ENCODE data around the gene B4GALT3. TPM values are rescaled to one million over a fixed set of nuclear protein-coding genes. Genes with fewer than 3 reads are reported as not detected.

Gene B4GALT3
- total and polyA plus RNA-seq, 2 donors (not counting 3 experiments of a cell fraction or from before 2014, with no cell fraction given): 39.5 to 60.4 TPM

DNA sequence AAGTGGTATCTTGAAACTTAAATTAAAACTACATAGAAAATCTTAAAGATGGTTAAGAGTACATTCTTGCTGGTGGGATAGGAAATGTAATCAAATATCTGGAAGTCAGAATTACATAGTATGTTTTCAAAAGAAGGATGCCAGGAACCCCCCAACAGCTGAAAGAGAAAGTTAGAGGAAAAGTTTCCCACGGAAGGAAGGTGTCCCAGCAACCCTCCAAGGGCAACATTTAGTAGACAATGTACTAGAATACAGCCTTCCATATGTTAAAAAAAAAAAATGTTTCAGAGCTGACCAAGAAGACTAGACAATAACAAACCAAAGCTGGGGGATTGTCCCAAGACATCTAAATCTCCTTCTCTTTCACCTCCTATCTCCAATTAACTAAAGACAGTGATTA, 47.0 kb downstream of the B4GALT3 start:
- FAIRE-seq (peak; percentile 40), DNase-seq (ENCODE audit: low read depth, low spot score) (peak; percentile 71)
- no TSS peak for BruUV-seq (replicated peaks)
- peak overlapping the region; percentile 80 for H3K4me2 ChIP-seq (ENCODE audit: insufficient read depth, low read length)
- POLR2A ChIA-PET: no interaction called here
- H3K4me3 ChIP-seq (replicated peaks in 1 of 3; ENCODE audit: insufficient read depth in 1 of 3, low read depth in 1 of 3, low read length in 3 of 3): peak overlapping the region in 1 of 3 experiments; percentile 90
- dilution Hi-C loops (cut with MboI; ENCODE audit: extremely low pct_ligation_motif_present, low sequenced_read_pairs): no loop called here
- H4K20me1 ChIP-seq (replicated peaks; ENCODE audit: control insufficient read depth, extremely low read depth, insufficient read depth, low read length): no peaks in the 10 kb centered on the region
- H3K27me3 ChIP-seq (ENCODE audit: control insufficient read depth in 2 of 2, insufficient read depth in 2 of 2, low read length in 2 of 2): no peaks in the 10 kb centered on the region
- H3K36me3 ChIP-seq (ENCODE audit: control insufficient read depth in 2 of 2, extremely low read depth in 1 of 2, insufficient read depth in 2 of 2, low read length in 2 of 2): peaks cover 9 to 10% of the 10 kb centered on the region in 2 experiments
- intact Hi-C loops (cut with micrococcal nuclease): no loop called here
- H3K27ac ChIP-seq (ENCODE audit: insufficient read depth, low read depth, low read length): no peak overlapping the region
- CTCF ChIA-PET: interaction anchor here (2.1 kb wide), 1 partner anchor 13 kb away, joined by 5 read pairs; the partner anchor contains the start of genes NIT1 and PFDN2
- peaks cover 75% of the 10 kb centered on the region for H3K79me2 ChIP-seq (ENCODE audit: control insufficient read depth, insufficient read depth, low read length)
- H3K9me3 ChIP-seq (replicated peaks; ENCODE audit: control insufficient read depth, insufficient read depth, low read length): no peaks in the 10 kb centered on the region
- H3K9me1 ChIP-seq (replicated peaks; ENCODE audit: control insufficient read depth, extremely low read depth, insufficient read depth, low read length): no peaks in the 10 kb centered on the region
- no peak overlapping the region for H2AFZ ChIP-seq (ENCODE audit: low read depth, low read length)
- TF ChIP-seq MAX (IDR thresholded peaks at IDR 0.05; ENCODE audit: insufficient read depth, insufficient read length) (no peak), CTCF (IDR thresholded peaks at IDR 0.05; ENCODE audit: extremely low read depth in 1 of 2, insufficient read depth in 1 of 2, low read depth in 1 of 2, low read length in 2 of 2) (no peak), JUN (IDR thresholded peaks at IDR 0.05; ENCODE audit: borderline replicate concordance, insufficient read depth, insufficient read length, low read depth) (no peak), MYC (IDR thresholded peaks at IDR 0.05; ENCODE audit: low read depth, low read length) (no peak), GATA2 (IDR thresholded peaks at IDR 0.05; ENCODE audit: insufficient read depth, insufficient read length, low read depth, low read length) (no peak), POLR2AphosphoS5 (IDR thresholded peaks at IDR 0.05; ENCODE audit: insufficient read depth, low read depth, low read length) (no peak), EZH2 (IDR thresholded peaks at IDR 0.05; ENCODE audit: borderline replicate concordance, low read depth, low read length, severe bottlenecking) (no peak), FOS (IDR thresholded peaks at IDR 0.05; ENCODE audit: borderline replicate concordance, insufficient read depth, low read length) (no peak), POLR2A (IDR thresholded peaks at IDR 0.05; ENCODE audit: low read depth, low read length) (no peak)
- H3K9ac ChIP-seq (replicated peaks; ENCODE audit: extremely low read depth, insufficient read depth, low read length): no peak overlapping the region
- peaks cover 26% of the 10 kb centered on the region for H3K4me1 ChIP-seq (ENCODE audit: control insufficient read depth, extremely low read depth, insufficient read depth, low read length)
